DMS114 treated with DMSO at 0.1 percent for 48 hours (cell line): ENCODE data around the gene RASAL1.

Source experiments
- DNase-seq: peaks from one replicate; lab custom pipeline; 2025; ENCODE audit not compliant: unreplicated experiment; lab: John Stamatoyannopoulos, UW

Gene RASAL1

GRCh38 chr12:113077859-113078255 lies 57.7 kb downstream of the RASAL1 start:
- no peak for DNase-seq

GRCh38 chr12:113077057-113077858 lies 58.3 kb downstream of the RASAL1 start:
- DNase-seq, result no peak

GRCh38 chr12:113075137-113075683 lies 60.4 kb downstream of the RASAL1 start:
- DNase-seq, result no peak

GRCh38 chr12:113073586-113073985 lies 62.0 kb downstream of the RASAL1 start:
- no peak for DNase-seq

GRCh38 chr12:113072136-113072535 lies 63.4 kb downstream of the RASAL1 start:
- no peak for DNase-seq

- DNase-seq, result no peak
Measured at GRCh38 chr12:113071135-113072112, 64.1 kb downstream of the RASAL1 start.

- no peak for DNase-seq
Measured at GRCh38 chr12:113070117-113070906, 65.2 kb downstream of the RASAL1 start.

GRCh38 chr12:113069751-113070116 lies 65.8 kb downstream of the RASAL1 start:
- DNase-seq, result no peak

GRCh38 chr12:113069149-113069548 lies 66.4 kb downstream of the RASAL1 start:
- DNase-seq, result no peak

- no peak for DNase-seq
Measured at GRCh38 chr12:113067987-113068935, 67.3 kb downstream of the RASAL1 start.

GRCh38 chr12:113066813-113067400 lies 68.7 kb downstream of the RASAL1 start:
- no peak for DNase-seq

- no peak for DNase-seq
Measured at GRCh38 chr12:113065126-113066007, 70.2 kb downstream of the RASAL1 start.

GRCh38 chr12:113064395-113065125 lies 71.0 kb downstream of the RASAL1 start:
- no peak for DNase-seq

GRCh38 chr12:113063396-113064350 lies 71.9 kb downstream of the RASAL1 start:
- no peak for DNase-seq

GRCh38 chr12:113062502-113063395 lies 72.8 kb downstream of the RASAL1 start:
- DNase-seq, result no peak
